Transverse colon (tissue), 4 donors: Measurements from ENCODE around the gene COMMD3.

Experiments
- CTCF ChIP-seq, 5 experiments: fragments of 200-600 bp in 3 of 5; fragments of 450-650 bp in 2 of 5; sonication (generic) in 3 of 5; IDR thresholded peaks; 1 replicate in 2 of 5; 2 replicates in 3 of 5; pipeline ENCODE4 v1.5.1; 2016 to 2017; ENCODE audit warnings: antibody characterized with exemption in 5 of 5, inconsistent platforms in 3 of 5, mild to moderate bottlenecking in 2 of 5, moderate library complexity in 1 of 5
- EP300 ChIP-seq: sonication (generic); formaldehyde crosslinking; IDR thresholded peaks from one replicate; pipeline ENCODE4 v1.6.1; 2017; ENCODE audit warnings: antibody characterized with exemption, low read depth
- POLR2A ChIP-seq: fragments of 450-650 bp; IDR thresholded peaks from one replicate; pipeline ENCODE4 v1.6.1; 2016; ENCODE audit warnings: antibody characterized with exemption, mild to moderate bottlenecking, moderate library complexity
- POLR2AphosphoS5 ChIP-seq, 3 donors: sonication (generic); formaldehyde crosslinking; IDR thresholded peaks; one replicate each; pipeline ENCODE4 v1.6.1; 2016; ENCODE audit warnings: antibody characterized with exemption in 3 of 3

- no peak for TF ChIP-seq POLR2A
- no peak for TF ChIP-seq CTCF (IDR thresholded peaks at IDR 0.05)
- TF ChIP-seq POLR2AphosphoS5 (IDR thresholded peaks at IDR 0.05): no peak
- no peak for TF ChIP-seq EP300
Measured at GRCh38 chr10:22368402-22368801, 52.2 kb downstream of the COMMD3 start.
